Smooth muscle cell (in vitro differentiated cells): ENCODE results near the gene KREMEN1. TPM values are rescaled to one million over a fixed set of nuclear protein-coding genes. Genes with fewer than 3 reads are reported as not detected.
"Not testable (repeated sequence)": the region's sequence is repeated elsewhere in the genome, so short reads cannot be mapped to it uniquely, and the experiment has no call there.

ENCODE experiments used
- DNase-seq: peaks from one replicate; lab custom pipeline; 2025; ENCODE audit not compliant: unreplicated experiment; lab: John Stamatoyannopoulos, UW
- H2AFZ ChIP-seq: fragments of 200-600 bp; sonication (generic); 2 replicates; pipeline ENCODE4 v1.6.0; 2016; ENCODE audit warnings: antibody characterized with exemption, low read depth, mild to moderate bottlenecking
- H3F3A ChIP-seq: fragments of 200-600 bp; sonication (generic); 2 replicates; pipeline ENCODE4 v1.6.0; 2017; ENCODE audit warnings: antibody characterized with exemption, low read depth
- H3K27ac ChIP-seq: fragments of 200-600 bp; sonication (generic); 2 replicates; pipeline ENCODE4 v1.5.1; 2016; ENCODE audit warnings: low read depth, mild to moderate bottlenecking
- H3K27me3 ChIP-seq: fragments of 200-600 bp; sonication (generic); 2 replicates; pipeline ENCODE4 v1.6.1; 2016; ENCODE audit warnings: low read depth, mild to moderate bottlenecking
- H3K36me3 ChIP-seq: fragments of 200-600 bp; sonication (generic); 2 replicates; pipeline ENCODE4 v1.5.1; 2016; ENCODE audit warnings: low read depth
- H3K4me1 ChIP-seq: fragments of 200-600 bp; sonication (generic); 2 replicates; pipeline ENCODE4 v1.5.1; 2016; ENCODE audit warnings: low read depth
- H3K4me2 ChIP-seq: fragments of 200-600 bp; sonication (generic); 2 replicates; pipeline ENCODE4 v1.6.0; 2016; ENCODE audit warnings: mild to moderate bottlenecking
- H3K4me3 ChIP-seq: fragments of 200-600 bp; sonication (generic); 2 replicates; pipeline ENCODE4 v1.5.1; 2016; ENCODE audit warnings: mild to moderate bottlenecking
- H3K79me2 ChIP-seq: fragments of 200-600 bp; sonication (generic); 2 replicates; pipeline ENCODE4 v1.6.0; 2016; ENCODE audit warnings: low read depth, mild to moderate bottlenecking
- H3K9ac ChIP-seq: fragments of 200-600 bp; sonication (generic); 2 replicates; pipeline ENCODE4 v1.6.0; 2016; ENCODE audit warnings: low read depth
- H3K9me3 ChIP-seq: fragments of 200-600 bp; sonication (generic); replicated peaks from 2 replicates; pipeline ENCODE4 v1.5.1; 2016; ENCODE audit warnings: low read depth
- H4K20me1 ChIP-seq: fragments of 200-600 bp; sonication (generic); 2 replicates; pipeline ENCODE4 v1.6.0; 2016; ENCODE audit warnings: low read depth
- CTCF ChIP-seq: fragments of 200-600 bp; sonication (generic); IDR thresholded peaks from 2 replicates; pipeline ENCODE4 v1.5.1; 2017; ENCODE audit warnings: borderline replicate concordance, mild to moderate bottlenecking, antibody characterized with exemption; ENCODE audit not compliant: insufficient read depth, poor library complexity, severe bottlenecking
- WGBS: methylation state at CpG from one replicate; pipeline ENCODE4 v1.1.7; 2016; ENCODE audit warnings: low lambda C conversion rate; 5-methylcytosine and 5-hydroxymethylcytosine counted together
- polyA plus RNA-seq: library from polyadenylated mRNA; unstranded; fragments of >200 nt; fragmentation: Nextera tagmentation; extraction: Ambion mirVana; gene quantifications from 2 replicates; pipeline ENCODE4 v1.2.1, GENCODE V29; 2016
- total RNA-seq: library from RNA; depleted of rRNA; stranded (reverse); fragments of >200 nt; gene quantifications from 2 replicates; pipeline ENCODE4 v1.2.3, GENCODE V29; 2014

KREMEN1 gene
- total and polyA plus RNA-seq, 2 experiments from 2014 or later: 6.0 to 6.8 TPM

- no peak overlapping the region for H3K4me2 ChIP-seq
- H4K20me1 ChIP-seq: no peaks in the 10 kb centered on the region
- H3K9ac ChIP-seq: no peak overlapping the region
- H3K36me3 ChIP-seq: no peaks in the 10 kb centered on the region
- DNase-seq: no peak
- 68% methylated on average over 7 of the region's 7 CpGs for WGBS
- no peaks in the 10 kb centered on the region for H3F3A ChIP-seq
- TF ChIP-seq CTCF: no peak
- no peak overlapping the region for H3K4me3 ChIP-seq
- no peak overlapping the region for H2AFZ ChIP-seq
- peaks cover 5% of the 10 kb centered on the region for H3K79me2 ChIP-seq
- H3K27me3 ChIP-seq: no peaks in the 10 kb centered on the region
- H3K4me1 ChIP-seq: peaks cover 3% of the 10 kb centered on the region
- no peaks in the 10 kb centered on the region for H3K9me3 ChIP-seq
- H3K27ac ChIP-seq: no peak overlapping the region
Measured at GRCh38 chr22:29080106-29080975, 7.5 kb downstream of the KREMEN1 start.

DNA sequence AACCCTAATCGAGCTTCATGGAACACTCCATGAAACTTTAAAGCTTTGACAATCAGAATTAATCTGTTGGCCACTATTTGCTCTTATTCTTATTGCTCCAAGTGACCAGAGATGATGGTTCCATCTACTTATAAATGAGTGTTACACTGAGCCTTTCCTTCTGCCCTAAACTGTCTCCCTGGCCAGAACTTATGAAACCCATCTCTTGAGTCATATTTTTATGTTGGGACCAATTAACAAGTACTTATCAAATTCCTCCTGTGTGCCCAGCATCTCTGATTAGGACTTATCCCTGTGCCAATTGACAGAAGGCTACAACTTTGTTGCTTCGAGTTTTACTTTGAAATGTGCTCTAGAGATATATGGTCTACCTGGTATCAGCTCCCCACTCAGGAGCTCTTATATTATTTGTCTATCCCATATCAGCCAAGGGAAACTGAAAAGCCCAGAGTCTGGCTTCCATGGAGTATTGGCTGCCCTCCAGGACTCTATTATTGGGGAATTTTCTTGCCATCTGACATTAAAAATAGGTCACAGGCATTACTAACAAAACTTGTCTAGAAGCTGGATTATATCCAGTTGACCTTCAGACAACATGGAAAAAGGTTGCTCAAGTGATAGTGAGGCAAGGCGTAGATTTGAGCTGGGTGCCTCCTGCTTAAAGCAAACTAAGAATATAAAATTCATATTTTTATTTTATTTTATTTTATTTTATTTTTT is 8.8 kb downstream of the KREMEN1 start:
- TF ChIP-seq CTCF: no peak
- no peak overlapping the region for H2AFZ ChIP-seq
- no peaks in the 10 kb centered on the region for H3K36me3 ChIP-seq
- no peak for DNase-seq
- peaks cover 3% of the 10 kb centered on the region for H3K4me1 ChIP-seq
- WGBS: 84% methylated on average over 3 of the region's 3 CpGs
- peaks cover 5% of the 10 kb centered on the region for H3K79me2 ChIP-seq
- H3K4me2 ChIP-seq: no peak overlapping the region
- no peaks in the 10 kb centered on the region for H3F3A ChIP-seq
- no peaks in the 10 kb centered on the region for H3K27me3 ChIP-seq
- H3K4me3 ChIP-seq: no peak overlapping the region
- H3K27ac ChIP-seq: no peak overlapping the region
- no peak overlapping the region for H3K9ac ChIP-seq
- no peaks in the 10 kb centered on the region for H4K20me1 ChIP-seq
- H3K9me3 ChIP-seq: no peaks in the 10 kb centered on the region

DNA sequence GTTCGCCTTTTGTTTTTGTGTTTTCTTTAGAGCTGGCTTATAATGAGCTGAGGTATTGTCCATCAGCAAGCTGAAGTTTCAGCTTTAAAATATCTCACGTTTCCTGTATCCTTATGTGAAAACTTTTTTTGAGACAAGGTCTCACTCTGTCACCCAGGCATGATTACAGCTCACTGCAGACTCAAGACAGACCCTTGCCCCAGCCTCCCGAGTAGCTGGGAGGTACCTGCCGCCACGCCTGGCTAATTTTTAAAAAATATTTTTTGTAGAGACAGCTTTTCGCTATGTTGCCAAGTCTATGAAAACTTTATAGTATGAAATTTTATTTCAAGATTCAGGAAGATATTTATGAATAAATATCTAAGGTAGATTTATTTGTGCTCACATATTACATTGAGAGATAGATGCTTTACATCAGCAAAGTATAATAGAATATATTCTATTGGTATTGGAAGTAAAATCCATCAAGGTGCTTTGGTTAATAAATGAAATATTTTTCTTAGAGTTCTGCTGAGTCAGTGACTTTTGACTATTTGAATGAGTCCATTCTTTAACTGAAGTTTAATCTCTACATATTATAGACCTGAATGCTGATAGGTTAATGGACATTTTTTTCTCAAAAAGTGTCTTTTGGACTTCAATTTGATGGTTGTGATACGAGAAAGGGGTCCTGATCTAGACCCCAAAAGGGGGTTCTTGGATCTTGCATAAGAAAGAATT is 10.2 kb downstream of the KREMEN1 start:
- Histone ChIP-seq H3K9me3 (no peaks in the 10 kb centered on the region), H3K4me1 (peaks cover 3% of the 10 kb centered on the region), H3F3A (no peaks in the 10 kb centered on the region), H3K4me3 (no peak overlapping the region), H3K79me2 (peaks cover 5% of the 10 kb centered on the region), H4K20me1 (peaks cover 3% of the 10 kb centered on the region), H3K36me3 (no peaks in the 10 kb centered on the region), H3K27me3 (no peaks in the 10 kb centered on the region), H3K27ac (no peak overlapping the region), H2AFZ (no peak overlapping the region), H3K9ac (no peak overlapping the region), H3K4me2 (no peak overlapping the region)
- no peak for DNase-seq
- 88% methylated on average over 7 of the region's 7 CpGs for WGBS
- no peak for TF ChIP-seq CTCF

DNA sequence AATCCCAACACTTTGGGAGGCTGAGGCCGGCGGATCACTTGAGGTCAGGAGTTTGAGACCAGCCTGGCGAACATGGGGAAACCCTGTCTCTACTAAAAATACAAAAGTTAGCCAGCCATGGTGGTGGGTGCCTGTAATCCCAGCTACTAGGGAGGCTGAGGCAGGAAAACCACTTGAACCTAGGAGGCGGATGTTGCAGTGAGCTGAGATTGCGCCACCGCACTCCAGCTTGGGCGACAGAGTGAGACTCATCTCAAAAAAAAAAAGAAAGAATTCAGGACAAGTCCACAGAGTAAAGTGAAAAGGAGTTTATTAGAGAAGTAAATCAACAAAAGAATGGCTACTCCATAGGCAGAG is 10.7 kb downstream of the KREMEN1 start:
- 93% methylated on average over 7 of the region's 7 CpGs for WGBS
- not testable (repeated sequence) for H3K27ac ChIP-seq, H3K27me3 ChIP-seq, H3F3A ChIP-seq, H4K20me1 ChIP-seq, H3K36me3 ChIP-seq, H3K4me3 ChIP-seq, H3K4me1 ChIP-seq, H3K9ac ChIP-seq, H2AFZ ChIP-seq, DNase-seq, H3K9me3 ChIP-seq, H3K4me2 ChIP-seq, H3K79me2 ChIP-seq
